GM12872 (cell line): Measurements from ENCODE around the gene TBX19.

ENCODE experiments used
- CTCF ChIP-seq: IDR thresholded peaks from 3 replicates; pipeline ENCODE4 v1.5.1; 2011; ENCODE audit warnings: low read depth, mild to moderate bottlenecking, low read length, moderate library complexity; ENCODE audit not compliant: insufficient read depth

The TBX19 gene

GRCh38 chr1:168297019-168297730, 16.5 kb downstream of the TBX19 start:
- TF ChIP-seq CTCF, result no peak

- no peak for TF ChIP-seq CTCF
Observed at GRCh38 chr1:168298446-168298845, 17.8 kb downstream of the TBX19 start.

GRCh38 chr1:168300626-168301025, 19.9 kb downstream of the TBX19 start:
- TF ChIP-seq CTCF, result no peak

- TF ChIP-seq CTCF, result no peak
Observed at GRCh38 chr1:168301664-168302320, 21.1 kb downstream of the TBX19 start.

- TF ChIP-seq CTCF, result no peak
Observed at GRCh38 chr1:168303716-168304540, 23.3 kb downstream of the TBX19 start.

- TF ChIP-seq CTCF, result no peak
Observed at GRCh38 chr1:168304865-168305264, 24.2 kb downstream of the TBX19 start.

- TF ChIP-seq CTCF, result no peak
Observed at GRCh38 chr1:168312718-168313604, 32.3 kb downstream of the TBX19 start.
